ENCODE data around the gene FAM222B.
"Not testable (repeated sequence)": the region's sequence is repeated elsewhere in the genome, so short reads cannot be mapped to it uniquely, and the experiment has no call there.

FAM222B gene

GRCh38 chr17:28725660-28726225, 116.8 kb downstream of the FAM222B start:
- DNase-seq, result peak; percentile 83

GRCh38 chr17:28725166-28725659, 117.4 kb downstream of the FAM222B start:
- DNase-seq, result peak; percentile 59

GRCh38 chr17:28724500-28725165, 118.0 kb downstream of the FAM222B start:
- DNase-seq, result peak; percentile 49

- DNase-seq, result not testable (repeated sequence)
Observed at GRCh38 chr17:28723836-28724499, 118.6 kb downstream of the FAM222B start.

GRCh38 chr17:28723159-28723835, 119.3 kb downstream of the FAM222B start:
- no peak for DNase-seq

- no peak for DNase-seq
Observed at GRCh38 chr17:28722417-28723158, 120.0 kb downstream of the FAM222B start.

GRCh38 chr17:28720997-28721329, 121.6 kb downstream of the FAM222B start:
- DNase-seq, result not testable (repeated sequence)

GRCh38 chr17:28720247-28720996, 122.2 kb downstream of the FAM222B start:
- DNase-seq, result peak; percentile 63

- peak; percentile 17 for DNase-seq
Observed at GRCh38 chr17:28719021-28719433, 123.6 kb downstream of the FAM222B start.

GRCh38 chr17:28718333-28719020, 124.1 kb downstream of the FAM222B start:
- DNase-seq, result no peak

- DNase-seq, result peak; percentile 21
Observed at GRCh38 chr17:28717578-28718332, 124.8 kb downstream of the FAM222B start, which contains the start of gene RAB34. RAB34 (minus strand) TSS chr17:28717868; CDS start chr17:28717266, 602 bp downstream.

- DNase-seq, result no peak
Observed at GRCh38 chr17:28716740-28717577, 125.6 kb downstream of the FAM222B start.

GRCh38 chr17:28715217-28715616, 127.4 kb downstream of the FAM222B start:
- DNase-seq, result no peak

GRCh38 chr17:28714281-28714680, 128.3 kb downstream of the FAM222B start:
- no peak for DNase-seq

- DNase-seq, result no peak
Observed at GRCh38 chr17:28712705-28713415, 129.7 kb downstream of the FAM222B start.

- DNase-seq, result peak; percentile 76
Observed at GRCh38 chr17:28712032-28712704, 130.4 kb downstream of the FAM222B start.

- no peak for DNase-seq
Observed at GRCh38 chr17:28711723-28712031, 130.9 kb downstream of the FAM222B start, which contains the start of gene PROCA1. PROCA1 (minus strand) TSS chr17:28711888; CDS start chr17:28711660, 228 bp downstream.
